CD8-positive, alpha-beta memory T cell (primary cell): ENCODE measurements around the gene JTB. TPM values are rescaled to one million over a fixed set of nuclear protein-coding genes. Genes with fewer than 3 reads are reported as not detected.

Experiments used
- CTCF ChIA-PET: fragments of 350-600 bp; sonication (Branson Sonifier 250); formaldehyde crosslinking; loops from one replicate; lab custom pipeline; 2021; ENCODE audit warnings: antibody characterized with exemption; lab: Charles Lee
- POLR2A ChIA-PET: fragments of 350-600 bp; sonication (Branson Sonifier 250); formaldehyde crosslinking; loops from one replicate; lab custom pipeline; 2021; ENCODE audit warnings: antibody characterized with exemption; lab: Charles Lee
- DNase-seq, 5 donors: peaks; one replicate each; pipeline versions ENCODE4 v3.0.0 to v3.0.0-alpha.2; 2020 to 2022; ENCODE audit warnings: mixed read lengths in 1 of 5
- H3K27ac ChIP-seq: one replicate; pipeline ENCODE4 v1.7.0; 2013; ENCODE audit warnings: low read depth, mild to moderate bottlenecking, low read length, moderate library complexity
- H3K27me3 ChIP-seq: 2 replicates; pipeline ENCODE4 v1.7.0; 2013; ENCODE audit warnings: low read length, mild to moderate bottlenecking; ENCODE audit not compliant: insufficient read depth, poor library complexity, severe bottlenecking
- H3K36me3 ChIP-seq: 2 replicates; pipeline ENCODE4 v1.7.0; 2013; ENCODE audit warnings: mild to moderate bottlenecking, low read length, moderate library complexity; ENCODE audit not compliant: insufficient read depth
- H3K4me1 ChIP-seq: 2 replicates; pipeline ENCODE4 v1.7.0; 2013; ENCODE audit warnings: mild to moderate bottlenecking, low read length, moderate library complexity; ENCODE audit not compliant: insufficient read depth
- H3K4me3 ChIP-seq: 2 replicates; pipeline ENCODE4 v1.7.0; 2013; ENCODE audit warnings: mild to moderate bottlenecking, low read length
- H3K9me3 ChIP-seq: 2 replicates; pipeline ENCODE4 v1.7.0; 2013; ENCODE audit warnings: mild to moderate bottlenecking, low read length
- H3K27ac Mint-ChIP-seq, 8 donors: one replicate each; pipeline ENCODE4 v1.8.0; 2020 to 2021; ENCODE audit warnings: mixed read lengths in 8 of 8, mild to moderate bottlenecking in 6 of 8, inconsistent platforms in 3 of 8, moderate library complexity in 3 of 8
- H3K27me3 Mint-ChIP-seq, 2 donors: one replicate each; pipeline ENCODE4 v1.8.0; 2020 to 2021; ENCODE audit warnings: mixed read lengths in 2 of 2, mild to moderate bottlenecking in 1 of 2, moderate library complexity in 1 of 2
- H3K36me3 Mint-ChIP-seq, 3 donors: one replicate each; pipeline ENCODE4 v1.8.0; 2020 to 2021; ENCODE audit warnings: mixed read lengths in 3 of 3, inconsistent platforms in 1 of 3, mild to moderate bottlenecking in 1 of 3
- H3K4me1 Mint-ChIP-seq, 3 donors: one replicate each; pipeline ENCODE4 v1.8.0; 2020 to 2021; ENCODE audit warnings: mixed read lengths in 3 of 3, inconsistent platforms in 1 of 3, mild to moderate bottlenecking in 1 of 3
- H3K4me3 Mint-ChIP-seq, 7 donors: one replicate each; pipeline ENCODE4 v1.8.0; 2020 to 2021; ENCODE audit warnings: mixed read lengths in 7 of 7, mild to moderate bottlenecking in 6 of 7, moderate library complexity in 4 of 7, inconsistent platforms in 2 of 7
- H3K9me3 Mint-ChIP-seq, 5 donors: one replicate each; pipeline ENCODE4 v1.8.0; 2020 to 2022; ENCODE audit warnings: mixed read lengths in 5 of 5, mild to moderate bottlenecking in 3 of 5, moderate library complexity in 2 of 5, inconsistent platforms in 1 of 5
- polyA plus RNA-seq: library from polyadenylated mRNA; unstranded; fragments of 300-500 nt; fragmentation: Illumina TruSeq; gene quantifications from one replicate; pipeline ENCODE4 v1.2.3, GENCODE V29; 2021
- total RNA-seq, 2 experiments: library from RNA; stranded (reverse); gene quantifications; one replicate each; pipeline ENCODE4 v1.2.3, GENCODE V29; 2021

The JTB gene
- total and polyA plus RNA-seq, 3 experiments from 2014 or later = 232 to 351 (median 239) TPM

GRCh38 chr1:153938996-153939395, 38.5 kb downstream of the JTB start:
- DNase-seq = peak in 1 of 5 donors; percentile 22
- POLR2A ChIA-PET = no interaction called here
- peaks cover 24 to 39% (median 27%) of the 10 kb centered on the region in 3 donors for H3K4me1 Mint-ChIP-seq
- peaks cover 16% of the 10 kb centered on the region for H3K4me1 ChIP-seq
- H3K4me3 ChIP-seq = no peak overlapping the region
- no peaks in the 10 kb centered on the region for H3K9me3 Mint-ChIP-seq
- H3K27me3 Mint-ChIP-seq = peaks cover 0 to 4% of the 10 kb centered on the region in 2 donors
- H3K36me3 ChIP-seq = peaks cover 66% of the 10 kb centered on the region
- CTCF ChIA-PET = interaction anchor here (1.6 to 2.5 kb wide), 3 partner anchors 7 to 141 kb away, joined by 5 to 6 read pairs (median 6); partner anchors contain the start of genes DENND4B and GATAD2B
- H3K27ac ChIP-seq = no peak overlapping the region
- no peaks in the 10 kb centered on the region for H3K27me3 ChIP-seq
- peaks cover 6 to 92% (median 19%) of the 10 kb centered on the region in 3 donors for H3K36me3 Mint-ChIP-seq
- no peaks in the 10 kb centered on the region for H3K9me3 ChIP-seq
- H3K27ac Mint-ChIP-seq = peak overlapping the region in 4 of 8 donors; percentile 35 to 74 (median 53)
- no peak overlapping the region for H3K4me3 Mint-ChIP-seq

DNA sequence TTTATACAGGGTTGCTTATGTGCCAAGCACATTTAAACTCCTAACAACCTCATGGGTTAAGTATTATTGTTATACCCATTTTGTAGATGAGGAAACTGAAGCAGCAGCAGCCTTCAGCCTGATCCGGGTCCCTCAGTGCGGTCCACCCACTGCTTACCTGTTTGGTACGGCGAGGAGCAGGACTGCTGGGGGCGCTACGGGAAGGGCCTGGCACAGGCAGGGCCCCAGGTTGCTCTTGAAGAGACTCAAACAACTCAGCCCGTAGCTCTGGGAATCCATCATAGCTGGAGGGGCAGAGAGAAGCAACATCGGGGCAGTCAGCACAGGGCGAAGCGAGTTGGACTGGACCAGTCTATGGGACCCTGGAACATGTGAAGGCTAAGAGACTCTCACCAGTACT, 40.1 kb downstream of the JTB start:
- H3K4me3 Mint-ChIP-seq = no peak overlapping the region
- H3K27ac ChIP-seq = no peak overlapping the region
- CTCF ChIA-PET = interaction anchor here (1.0 to 1.6 kb wide), 2 partner anchors 9 to 49 kb away, joined by 3 to 5 read pairs; partner anchors contain the start of genes DENND4B and RAB13
- H3K36me3 ChIP-seq = peaks cover 71% of the 10 kb centered on the region
- H3K9me3 Mint-ChIP-seq = no peaks in the 10 kb centered on the region
- no peaks in the 10 kb centered on the region for H3K27me3 ChIP-seq
- POLR2A ChIA-PET = no interaction called here
- H3K27ac Mint-ChIP-seq = peak overlapping the region in 1 of 8 donors; percentile 33
- H3K4me1 Mint-ChIP-seq = peaks cover 11 to 22% (median 12%) of the 10 kb centered on the region in 3 donors
- no peak overlapping the region for H3K4me3 ChIP-seq
- no peak for DNase-seq
- peaks cover under 1% of the 10 kb centered on the region for H3K4me1 ChIP-seq
- peaks cover 6 to 92% (median 19%) of the 10 kb centered on the region in 3 donors for H3K36me3 Mint-ChIP-seq
- no peaks in the 10 kb centered on the region for H3K9me3 ChIP-seq
- peaks cover 0 to 4% of the 10 kb centered on the region in 2 donors for H3K27me3 Mint-ChIP-seq

GRCh38 chr1:153936011-153936802, 41.3 kb downstream of the JTB start:
- Mint-ChIP-seq H3K27me3 (peaks cover 0 to 4% of the 10 kb centered on the region in 2 donors), H3K27ac (peak overlapping the region in 5 of 8 donors; percentile 21 to 73 (median 57)), H3K9me3 (no peaks in the 10 kb centered on the region), H3K4me1 (peaks cover 6 to 14% (median 9%) of the 10 kb centered on the region in 3 donors), H3K4me3 (no peak overlapping the region), H3K36me3 (peaks cover 6 to 89% (median 19%) of the 10 kb centered on the region in 3 donors)
- no peaks in the 10 kb centered on the region for H3K27me3 ChIP-seq
- no peak overlapping the region for H3K4me3 ChIP-seq
- no peaks in the 10 kb centered on the region for H3K9me3 ChIP-seq
- H3K4me1 ChIP-seq = no peaks in the 10 kb centered on the region
- H3K27ac ChIP-seq = no peak overlapping the region
- CTCF ChIA-PET = no interaction called here
- peak in 1 of 5 donors; percentile 43 for DNase-seq
- POLR2A ChIA-PET = no interaction called here
- H3K36me3 ChIP-seq = peaks cover 68% of the 10 kb centered on the region

DNA sequence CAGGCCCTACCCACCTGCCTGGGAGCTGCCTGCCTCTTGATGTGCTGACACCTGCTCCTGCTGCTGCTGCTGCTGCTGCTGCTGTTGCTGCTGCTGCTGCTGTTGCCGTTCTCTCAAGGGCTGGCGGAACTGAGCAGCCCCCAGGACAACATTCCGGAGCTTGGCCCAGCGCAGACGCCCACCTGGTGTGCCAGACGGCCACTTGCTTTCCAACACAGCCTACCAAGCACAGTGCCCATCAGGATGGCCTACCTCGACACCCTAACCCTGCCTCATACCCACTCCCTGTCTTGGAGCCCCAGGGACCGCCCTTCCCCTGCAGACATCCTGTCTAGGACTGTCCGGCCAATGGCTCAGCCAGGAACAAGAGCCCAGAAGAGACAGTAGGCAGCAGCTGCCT, 42.7 kb downstream of the JTB start:
- no peaks in the 10 kb centered on the region for H3K9me3 Mint-ChIP-seq
- H3K4me1 ChIP-seq = no peaks in the 10 kb centered on the region
- no peak overlapping the region for H3K4me3 Mint-ChIP-seq
- H3K9me3 ChIP-seq = no peaks in the 10 kb centered on the region
- no peaks in the 10 kb centered on the region for H3K27me3 Mint-ChIP-seq
- H3K4me3 ChIP-seq = no peak overlapping the region
- DNase-seq = peak in 1 of 5 donors; percentile 27
- no peaks in the 10 kb centered on the region for H3K27me3 ChIP-seq
- ChIA-PET CTCF (no interaction called here), POLR2A (no interaction called here)
- H3K36me3 ChIP-seq = peaks cover 65% of the 10 kb centered on the region
- peaks cover 1 to 4% (median 2%) of the 10 kb centered on the region in 3 donors for H3K4me1 Mint-ChIP-seq
- peaks cover 6 to 88% (median 9%) of the 10 kb centered on the region in 3 donors for H3K36me3 Mint-ChIP-seq
- peak overlapping the region in 1 of 8 donors; percentile 52 for H3K27ac Mint-ChIP-seq
- no peak overlapping the region for H3K27ac ChIP-seq

DNA sequence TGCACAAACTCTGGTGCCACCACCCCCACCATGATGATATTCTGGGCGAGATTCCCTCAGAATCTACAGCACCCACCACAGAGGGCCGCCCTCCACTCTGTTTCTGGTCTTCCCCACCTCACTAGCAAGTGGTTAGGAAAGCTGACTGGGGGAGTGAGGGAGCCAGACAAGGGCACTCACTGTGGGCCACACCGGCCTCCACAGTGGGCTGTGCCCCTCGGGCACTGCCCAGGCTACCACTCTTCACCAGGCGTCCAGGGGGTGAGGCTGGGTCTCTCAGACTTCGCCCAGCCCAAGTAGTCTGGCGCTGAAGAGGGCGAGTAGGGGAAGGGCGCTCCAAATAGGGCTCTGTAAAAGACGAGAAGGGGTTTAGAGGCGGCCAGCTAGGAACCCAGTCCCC, 43.5 kb downstream of the JTB start:
- Mint-ChIP-seq H3K9me3 (no peaks in the 10 kb centered on the region), H3K4me3 (no peak overlapping the region), H3K36me3 (peaks cover 3 to 88% (median 8%) of the 10 kb centered on the region in 3 donors), H3K4me1 (peaks cover under 1 to 5% (median 3%) of the 10 kb centered on the region in 3 donors), H3K27ac (peak overlapping the region in 1 of 8 donors; percentile 83), H3K27me3 (no peaks in the 10 kb centered on the region)
- Histone ChIP-seq H3K27ac (no peak overlapping the region), H3K36me3 (peaks cover 59% of the 10 kb centered on the region), H3K4me1 (no peaks in the 10 kb centered on the region), H3K4me3 (no peak overlapping the region), H3K27me3 (no peaks in the 10 kb centered on the region), H3K9me3 (no peaks in the 10 kb centered on the region)
- CTCF ChIA-PET = no interaction called here
- DNase-seq = no peak
- POLR2A ChIA-PET = interaction anchor here (1.2 kb wide), 1 partner anchor 10 kb away, joined by 4 read pairs; no protein-coding TSS in a partner anchor

DNA sequence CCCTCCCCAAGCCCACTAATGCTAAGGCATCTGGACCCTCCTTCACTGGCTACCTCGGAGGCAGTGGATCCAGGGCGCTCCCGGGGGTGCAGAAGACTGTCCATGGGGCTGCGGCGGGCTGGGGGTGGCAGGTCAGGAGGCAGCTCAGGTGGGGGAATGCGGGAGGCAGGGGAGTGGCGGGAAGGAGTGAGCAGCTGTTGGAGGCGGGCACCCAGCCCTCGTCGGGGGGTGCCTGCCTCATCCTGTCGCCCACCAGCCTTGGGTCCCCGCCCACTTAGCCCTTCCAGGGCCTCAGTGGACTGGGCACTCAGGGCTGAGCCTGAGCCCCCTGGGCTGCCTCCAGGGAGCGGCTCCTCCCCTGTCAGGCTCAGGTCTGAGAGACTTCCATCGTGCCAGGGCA, 44.0 kb downstream of the JTB start:
- POLR2A ChIA-PET = interaction anchor here (1.2 kb wide), 1 partner anchor 10 kb away, joined by 4 read pairs; no protein-coding TSS in a partner anchor
- peaks cover 3 to 85% (median 5%) of the 10 kb centered on the region in 3 donors for H3K36me3 Mint-ChIP-seq

GRCh38 chr1:153932156-153933131, 45.0 kb downstream of the JTB start:
- POLR2A ChIA-PET = interaction anchor here (1.2 kb wide), 1 partner anchor 9 kb away, joined by 4 read pairs; no protein-coding TSS in a partner anchor
- CTCF ChIA-PET = interaction anchor here (1.0 kb wide), 1 partner anchor 54 kb away, joined by 3 read pairs; no protein-coding TSS in a partner anchor
- no peaks in the 10 kb centered on the region for H3K27me3 ChIP-seq
- peaks cover 51% of the 10 kb centered on the region for H3K36me3 ChIP-seq
- H3K4me3 Mint-ChIP-seq = no peak overlapping the region
- no peaks in the 10 kb centered on the region for H3K27me3 Mint-ChIP-seq
- no peaks in the 10 kb centered on the region for H3K4me1 ChIP-seq
- no peak overlapping the region for H3K27ac ChIP-seq
- H3K27ac Mint-ChIP-seq = peak overlapping the region in 1 of 8 donors; percentile 71
- no peak overlapping the region for H3K4me3 ChIP-seq
- DNase-seq = peak in 1 of 5 donors; percentile 34
- H3K9me3 ChIP-seq = no peaks in the 10 kb centered on the region
- H3K9me3 Mint-ChIP-seq = no peaks in the 10 kb centered on the region
- peaks cover 11 to 14% (median 13%) of the 10 kb centered on the region in 3 donors for H3K4me1 Mint-ChIP-seq
- H3K36me3 Mint-ChIP-seq = peaks cover 3 to 79% (median 5%) of the 10 kb centered on the region in 3 donors

More for the DNA sequence above, 44.0 kb downstream of the JTB start:
- Mint-ChIP-seq H3K27ac (no peak overlapping the region), H3K4me1 (peaks cover 5 to 10% (median 9%) of the 10 kb centered on the region in 3 donors), H3K9me3 (no peaks in the 10 kb centered on the region), H3K4me3 (no peak overlapping the region), H3K27me3 (no peaks in the 10 kb centered on the region)
- no peaks in the 10 kb centered on the region for H3K27me3 ChIP-seq
- peak in 1 of 5 donors; percentile 41 for DNase-seq
- H3K27ac ChIP-seq = no peak overlapping the region
- no peak overlapping the region for H3K4me3 ChIP-seq
- H3K36me3 ChIP-seq = peaks cover 56% of the 10 kb centered on the region
- CTCF ChIA-PET = interaction anchor here (1.0 kb wide), 1 partner anchor 53 kb away, joined by 3 read pairs; no protein-coding TSS in a partner anchor
- H3K4me1 ChIP-seq = no peaks in the 10 kb centered on the region
- H3K9me3 ChIP-seq = no peaks in the 10 kb centered on the region
